GM23338 (cell line): ENCODE results near the gene GLI3. TPM values are rescaled to one million over a fixed set of nuclear protein-coding genes. Genes with fewer than 3 reads are reported as not detected.

Experiments
- ATAC-seq: fragments of 200-7000 bp; cut with Tn5 transposase; 3 replicates; pipeline ENCODE4 v1.9.1; 2020
- DNase-seq: peaks from one replicate; pipeline ENCODE4 v3.0.0-alpha.2; 2015; ENCODE audit warnings: low spot score
- H2AFZ ChIP-seq: fragments of 200-600 bp; sonication (generic); 2 replicates; pipeline ENCODE4 v1.8.0; 2016; ENCODE audit warnings: antibody characterized with exemption, mild to moderate bottlenecking, moderate library complexity
- H3F3A ChIP-seq: fragments of 200-600 bp; sonication (generic); replicated peaks from 2 replicates; pipeline ENCODE4 v1.8.0; 2017; ENCODE audit warnings: antibody characterized with exemption, mixed run types, low read depth
- H3K27ac ChIP-seq: fragments of 200-600 bp; sonication (generic); 2 replicates; pipeline ENCODE4 v1.6.1; 2016; ENCODE audit warnings: low read depth
- H3K27me3 ChIP-seq: fragments of 200-600 bp; sonication (generic); 2 replicates; pipeline ENCODE4 v1.8.0; 2016; ENCODE audit warnings: mild to moderate bottlenecking, mixed run types, moderate library complexity; ENCODE audit not compliant: insufficient read depth
- H3K36me3 ChIP-seq: fragments of 200-600 bp; sonication (generic); 2 replicates; pipeline ENCODE4 v1.8.0; 2016; ENCODE audit warnings: mild to moderate bottlenecking; ENCODE audit not compliant: insufficient read depth
- H3K4me1 ChIP-seq: fragments of 200-600 bp; sonication (generic); 2 replicates; pipeline ENCODE4 v1.8.0; 2016; ENCODE audit warnings: mild to moderate bottlenecking, moderate library complexity; ENCODE audit not compliant: insufficient read depth
- H3K4me2 ChIP-seq: fragments of 200-600 bp; sonication (generic); 2 replicates; pipeline ENCODE4 v1.7.1; 2017; ENCODE audit warnings: mixed run types
- H3K4me3 ChIP-seq: fragments of 200-600 bp; sonication (generic); 2 replicates; pipeline ENCODE4 v1.6.1; 2016; ENCODE audit warnings: mixed run types
- H3K79me2 ChIP-seq: fragments of 200-600 bp; sonication (generic); replicated peaks from 2 replicates; pipeline ENCODE4 v1.8.0; 2017; ENCODE audit warnings: mild to moderate bottlenecking; ENCODE audit not compliant: insufficient read depth
- H3K9me2 ChIP-seq: fragments of 200-600 bp; sonication (generic); 2 replicates; pipeline ENCODE4 v1.8.0; 2017; ENCODE audit not compliant: insufficient read depth
- H4K20me1 ChIP-seq: fragments of 200-600 bp; sonication (generic); replicated peaks from 2 replicates; pipeline ENCODE4 v1.8.0; 2017; ENCODE audit warnings: mild to moderate bottlenecking; ENCODE audit not compliant: insufficient read depth
- H3K27ac Mint-ChIP-seq: 2 replicates; pipeline ENCODE4 v1.8.0; 2020; ENCODE audit warnings: inconsistent platforms, mild to moderate bottlenecking, moderate library complexity, mixed read lengths
- H3K27me3 Mint-ChIP-seq: 3 replicates; pipeline ENCODE4 v1.8.0; 2022; ENCODE audit warnings: low read depth, mild to moderate bottlenecking, moderate library complexity, mixed read lengths, inconsistent platforms; ENCODE audit not compliant: insufficient read depth, poor library complexity
- H3K36me3 Mint-ChIP-seq: 3 replicates; pipeline ENCODE4 v1.8.0; 2021; ENCODE audit warnings: low read depth, mild to moderate bottlenecking, inconsistent platforms, moderate library complexity, mixed read lengths
- H3K4me1 Mint-ChIP-seq: 3 replicates; pipeline ENCODE4 v1.8.0; 2020; ENCODE audit warnings: mild to moderate bottlenecking, inconsistent platforms, mixed read lengths
- H3K4me3 Mint-ChIP-seq: 3 replicates; pipeline ENCODE4 v1.8.0; 2021; ENCODE audit warnings: moderate library complexity, mild to moderate bottlenecking, inconsistent platforms, mixed read lengths
- H3K9me3 Mint-ChIP-seq: 3 replicates; pipeline ENCODE4 v1.8.0; 2020; ENCODE audit warnings: moderate library complexity, mild to moderate bottlenecking, inconsistent platforms, mixed read lengths
- CREB1 ChIP-seq: fragments of 250-450 bp; sonication (Bioruptor Pico); IDR thresholded peaks from 2 replicates; pipeline ENCODE4 v1.5.0; 2020; ENCODE audit warnings: low read depth, mild to moderate bottlenecking, moderate library complexity
- EZH2 ChIP-seq: fragments of 200-600 bp; sonication (generic); IDR thresholded peaks from one replicate; pipeline ENCODE4 v1.8.0; 2017; ENCODE audit warnings: antibody characterized with exemption, mild to moderate bottlenecking, low read depth; ENCODE audit not compliant: unreplicated experiment
- EZH2phosphoT487 ChIP-seq: fragments of 200-600 bp; sonication (generic); IDR thresholded peaks from one replicate; pipeline ENCODE4 v1.8.1; 2018; ENCODE audit warnings: antibody characterized with exemption; ENCODE audit not compliant: unreplicated experiment
- JUNB ChIP-seq: IDR thresholded peaks from one replicate; pipeline ENCODE4 v1.6.1; 2016; ENCODE audit warnings: antibody characterized with exemption; ENCODE audit not compliant: unreplicated experiment
- NANOG ChIP-seq: IDR thresholded peaks from 2 replicates; pipeline ENCODE4 v1.6.1; 2016; ENCODE audit warnings: antibody characterized with exemption, borderline replicate concordance
- STAT1 ChIP-seq: IDR thresholded peaks from one replicate; pipeline ENCODE4 v1.6.1; 2016; ENCODE audit warnings: antibody characterized with exemption; ENCODE audit not compliant: unreplicated experiment
- ZNF114 ChIP-seq: fragments of 250-450 bp; sonication (Bioruptor Pico); IDR thresholded peaks from 2 replicates; pipeline ENCODE4 v1.5.0; 2020; ENCODE audit warnings: mild to moderate bottlenecking, moderate library complexity
- ZNF331 ChIP-seq: fragments of 250-450 bp; sonication (Bioruptor Pico); IDR thresholded peaks from 2 replicates; pipeline ENCODE4 v1.5.0; 2020; ENCODE audit warnings: low read depth, mild to moderate bottlenecking, moderate library complexity
- polyA plus RNA-seq: library from polyadenylated mRNA; unstranded; fragments of >200 nt; fragmentation: Nextera tagmentation; extraction: Ambion mirVana; gene quantifications from 2 replicates; pipeline ENCODE4 v1.2.1, GENCODE V29; 2016
- total RNA-seq: library from RNA; depleted of rRNA; stranded (reverse); fragments of >200 nt; shearing (Covaris generic); gene quantifications from 2 replicates; pipeline ENCODE4 v1.2.3, GENCODE V29; 2014
- TF ChIP-seq, protein P1 (sequence below): fragments of 250-450 bp; sonication (Bioruptor Pico); IDR thresholded peaks from 2 replicates; pipeline ENCODE4 v1.5.0; 2020; ENCODE audit warnings: mild to moderate bottlenecking, moderate library complexity
- TF ChIP-seq, protein P2 (sequence below): IDR thresholded peaks from 2 replicates; pipeline ENCODE4 v1.6.1; 2016; ENCODE audit warnings: antibody characterized with exemption
- TF ChIP-seq, protein P3 (sequence below), 2 experiments: fragments of 200-600 bp in 1 of 2; sonication (generic) in 1 of 2; conservative IDR thresholded peaks; 2 replicates each; pipeline versions ENCODE4 v1.5.1 to v1.6.1; 2016 to 2017; ENCODE audit warnings: antibody characterized with exemption in 2 of 2, low read depth in 2 of 2, mild to moderate bottlenecking in 2 of 2, moderate library complexity in 1 of 2

The GLI3 gene
- total and polyA plus RNA-seq, 2 experiments from 2014 or later: 16.1 to 17.9 TPM

DNA sequence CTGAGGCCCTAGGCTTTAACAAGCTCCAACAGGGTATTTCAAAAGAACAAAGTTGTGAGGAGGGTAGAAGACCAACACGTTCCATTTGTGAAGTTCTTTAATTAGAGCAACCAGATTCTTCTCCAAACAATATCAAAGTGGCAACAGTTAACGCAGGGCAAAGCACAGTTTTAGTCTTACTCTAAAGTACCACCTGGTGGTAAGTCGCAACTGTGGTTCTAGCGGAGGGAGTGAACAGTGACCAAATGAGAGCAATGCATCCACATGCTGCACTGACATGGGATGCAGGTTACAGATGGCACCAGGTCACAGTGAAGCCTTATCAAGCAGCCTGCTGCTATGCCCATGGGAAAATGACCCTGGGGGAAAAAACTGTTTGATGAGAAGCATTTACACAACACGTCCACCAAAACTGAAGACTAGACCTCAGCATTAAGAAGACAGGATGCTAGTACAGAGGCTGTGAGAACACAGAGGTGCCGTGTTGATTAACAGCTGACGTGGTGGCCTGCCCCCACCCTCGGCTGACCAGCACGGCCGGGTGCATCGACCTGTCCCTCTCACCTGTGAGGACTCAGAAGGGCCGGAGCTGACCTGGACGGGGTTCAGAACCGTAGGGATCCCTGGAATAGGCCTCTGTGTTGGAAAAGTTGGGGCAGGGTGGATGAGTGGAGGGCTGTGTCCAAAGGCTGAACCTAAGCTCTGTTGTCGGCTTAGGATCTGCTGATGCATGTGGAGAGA, 211.2 kb downstream of the GLI3 start:
- Histone ChIP-seq H3K36me3 (peaks cover 5% of the 10 kb centered on the region; the same call in 1 of the 2 replicates), H3K27ac (no peak overlapping the region), H2AFZ (no peak overlapping the region), H3K4me2 (no peak overlapping the region), H3F3A (no peaks in the 10 kb centered on the region), H3K79me2 (no peaks in the 10 kb centered on the region), H3K9me2 (no peaks in the 10 kb centered on the region), H4K20me1 (no peaks in the 10 kb centered on the region), H3K4me1 (peaks cover 26% of the 10 kb centered on the region), H3K4me3 (no peak overlapping the region), H3K27me3 (no peaks in the 10 kb centered on the region)
- TF ChIP-seq ZNF331 (CRISPR knock-in tag) (no peak), JUNB (no peak), ZNF114 (no peak), CREB1 (CRISPR knock-in tag) (no peak), STAT1 (no peak), EZH2phosphoT487 (no peak)
- Mint-ChIP-seq H3K9me3 (no peaks in the 10 kb centered on the region), H3K27ac (no peak overlapping the region), H3K4me1 (peaks cover 77% of the 10 kb centered on the region), H3K4me3 (no peak overlapping the region), H3K27me3 (peaks cover 10% of the 10 kb centered on the region), H3K36me3 (peaks cover 16% of the 10 kb centered on the region)
- ATAC-seq (no peak), DNase-seq (no peak)

DNA sequence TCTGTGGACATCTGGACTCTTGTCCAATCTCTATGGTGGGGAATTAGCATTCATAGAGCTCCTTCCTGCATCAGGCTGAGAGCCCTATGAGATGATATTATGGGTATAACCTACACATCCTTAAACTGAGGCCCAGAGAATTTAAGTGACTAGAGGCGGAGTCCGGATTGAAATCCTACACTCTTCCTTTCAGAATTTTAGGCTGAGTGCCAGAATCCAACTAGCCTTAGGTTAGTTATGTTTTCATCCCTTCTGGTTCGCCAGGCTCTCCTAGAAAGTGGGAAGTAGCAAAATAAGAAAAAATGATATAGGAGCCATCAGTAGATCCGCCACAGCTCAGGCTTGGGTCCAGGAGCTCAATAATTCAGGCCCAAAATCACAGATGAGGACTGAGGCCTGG, 212.5 kb downstream of the GLI3 start:
- no peaks in the 10 kb centered on the region for H3K79me2 ChIP-seq
- no peaks in the 10 kb centered on the region for H3K9me3 Mint-ChIP-seq
- DNase-seq (no peak), ATAC-seq (no peak)
- TF ChIP-seq ZNF331 (CRISPR knock-in tag) (no peak), NANOG (no peak), EZH2 (no peak)
- TF ChIP-seq, protein P1, sequence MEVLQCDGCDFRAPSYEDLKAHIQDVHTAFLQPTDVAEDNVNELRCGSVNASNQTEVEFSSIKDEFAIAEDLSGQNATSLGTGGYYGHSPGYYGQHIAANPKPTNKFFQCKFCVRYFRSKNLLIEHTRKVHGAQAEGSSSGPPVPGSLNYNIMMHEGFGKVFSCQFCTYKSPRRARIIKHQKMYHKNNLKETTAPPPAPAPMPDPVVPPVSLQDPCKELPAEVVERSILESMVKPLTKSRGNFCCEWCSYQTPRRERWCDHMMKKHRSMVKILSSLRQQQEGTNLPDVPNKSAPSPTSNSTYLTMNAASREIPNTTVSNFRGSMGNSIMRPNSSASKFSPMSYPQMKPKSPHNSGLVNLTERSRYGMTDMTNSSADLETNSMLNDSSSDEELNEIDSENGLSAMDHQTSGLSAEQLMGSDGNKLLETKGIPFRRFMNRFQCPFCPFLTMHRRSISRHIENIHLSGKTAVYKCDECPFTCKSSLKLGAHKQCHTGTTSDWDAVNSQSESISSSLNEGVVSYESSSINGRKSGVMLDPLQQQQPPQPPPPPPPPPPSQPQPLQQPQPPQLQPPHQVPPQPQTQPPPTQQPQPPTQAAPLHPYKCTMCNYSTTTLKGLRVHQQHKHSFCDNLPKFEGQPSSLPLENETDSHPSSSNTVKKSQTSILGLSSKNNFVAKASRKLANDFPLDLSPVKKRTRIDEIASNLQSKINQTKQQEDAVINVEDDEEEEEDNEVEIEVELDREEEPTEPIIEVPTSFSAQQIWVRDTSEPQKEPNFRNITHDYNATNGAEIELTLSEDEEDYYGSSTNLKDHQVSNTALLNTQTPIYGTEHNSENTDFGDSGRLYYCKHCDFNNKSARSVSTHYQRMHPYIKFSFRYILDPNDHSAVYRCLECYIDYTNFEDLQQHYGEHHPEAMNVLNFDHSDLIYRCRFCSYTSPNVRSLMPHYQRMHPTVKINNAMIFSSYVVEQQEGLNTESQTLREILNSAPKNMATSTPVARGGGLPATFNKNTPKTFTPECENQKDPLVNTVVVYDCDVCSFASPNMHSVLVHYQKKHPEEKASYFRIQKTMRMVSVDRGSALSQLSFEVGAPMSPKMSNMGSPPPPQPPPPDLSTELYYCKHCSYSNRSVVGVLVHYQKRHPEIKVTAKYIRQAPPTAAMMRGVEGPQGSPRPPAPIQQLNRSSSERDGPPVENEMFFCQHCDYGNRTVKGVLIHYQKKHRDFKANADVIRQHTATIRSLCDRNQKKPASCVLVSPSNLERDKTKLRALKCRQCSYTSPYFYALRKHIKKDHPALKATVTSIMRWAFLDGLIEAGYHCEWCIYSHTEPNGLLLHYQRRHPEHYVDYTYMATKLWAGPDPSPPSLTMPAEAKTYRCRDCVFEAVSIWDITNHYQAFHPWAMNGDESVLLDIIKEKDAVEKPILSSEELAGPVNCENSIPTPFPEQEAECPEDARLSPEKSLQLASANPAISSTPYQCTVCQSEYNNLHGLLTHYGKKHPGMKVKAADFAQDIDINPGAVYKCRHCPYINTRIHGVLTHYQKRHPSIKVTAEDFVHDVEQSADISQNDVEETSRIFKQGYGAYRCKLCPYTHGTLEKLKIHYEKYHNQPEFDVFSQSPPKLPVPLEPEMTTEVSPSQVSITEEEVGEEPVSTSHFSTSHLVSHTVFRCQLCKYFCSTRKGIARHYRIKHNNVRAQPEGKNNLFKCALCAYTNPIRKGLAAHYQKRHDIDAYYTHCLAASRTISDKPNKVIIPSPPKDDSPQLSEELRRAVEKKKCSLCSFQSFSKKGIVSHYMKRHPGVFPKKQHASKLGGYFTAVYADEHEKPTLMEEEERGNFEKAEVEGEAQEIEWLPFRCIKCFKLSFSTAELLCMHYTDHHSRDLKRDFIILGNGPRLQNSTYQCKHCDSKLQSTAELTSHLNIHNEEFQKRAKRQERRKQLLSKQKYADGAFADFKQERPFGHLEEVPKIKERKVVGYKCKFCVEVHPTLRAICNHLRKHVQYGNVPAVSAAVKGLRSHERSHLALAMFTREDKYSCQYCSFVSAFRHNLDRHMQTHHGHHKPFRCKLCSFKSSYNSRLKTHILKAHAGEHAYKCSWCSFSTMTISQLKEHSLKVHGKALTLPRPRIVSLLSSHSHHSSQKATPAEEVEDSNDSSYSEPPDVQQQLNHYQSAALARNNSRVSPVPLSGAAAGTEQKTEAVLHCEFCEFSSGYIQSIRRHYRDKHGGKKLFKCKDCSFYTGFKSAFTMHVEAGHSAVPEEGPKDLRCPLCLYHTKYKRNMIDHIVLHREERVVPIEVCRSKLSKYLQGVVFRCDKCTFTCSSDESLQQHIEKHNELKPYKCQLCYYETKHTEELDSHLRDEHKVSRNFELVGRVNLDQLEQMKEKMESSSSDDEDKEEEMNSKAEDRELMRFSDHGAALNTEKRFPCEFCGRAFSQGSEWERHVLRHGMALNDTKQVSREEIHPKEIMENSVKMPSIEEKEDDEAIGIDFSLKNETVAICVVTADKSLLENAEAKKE (CRISPR knock-in tag): no peak
- TF ChIP-seq, protein P2, sequence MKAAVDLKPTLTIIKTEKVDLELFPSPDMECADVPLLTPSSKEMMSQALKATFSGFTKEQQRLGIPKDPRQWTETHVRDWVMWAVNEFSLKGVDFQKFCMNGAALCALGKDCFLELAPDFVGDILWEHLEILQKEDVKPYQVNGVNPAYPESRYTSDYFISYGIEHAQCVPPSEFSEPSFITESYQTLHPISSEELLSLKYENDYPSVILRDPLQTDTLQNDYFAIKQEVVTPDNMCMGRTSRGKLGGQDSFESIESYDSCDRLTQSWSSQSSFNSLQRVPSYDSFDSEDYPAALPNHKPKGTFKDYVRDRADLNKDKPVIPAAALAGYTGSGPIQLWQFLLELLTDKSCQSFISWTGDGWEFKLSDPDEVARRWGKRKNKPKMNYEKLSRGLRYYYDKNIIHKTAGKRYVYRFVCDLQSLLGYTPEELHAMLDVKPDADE: no peak
- TF ChIP-seq, protein P3, sequence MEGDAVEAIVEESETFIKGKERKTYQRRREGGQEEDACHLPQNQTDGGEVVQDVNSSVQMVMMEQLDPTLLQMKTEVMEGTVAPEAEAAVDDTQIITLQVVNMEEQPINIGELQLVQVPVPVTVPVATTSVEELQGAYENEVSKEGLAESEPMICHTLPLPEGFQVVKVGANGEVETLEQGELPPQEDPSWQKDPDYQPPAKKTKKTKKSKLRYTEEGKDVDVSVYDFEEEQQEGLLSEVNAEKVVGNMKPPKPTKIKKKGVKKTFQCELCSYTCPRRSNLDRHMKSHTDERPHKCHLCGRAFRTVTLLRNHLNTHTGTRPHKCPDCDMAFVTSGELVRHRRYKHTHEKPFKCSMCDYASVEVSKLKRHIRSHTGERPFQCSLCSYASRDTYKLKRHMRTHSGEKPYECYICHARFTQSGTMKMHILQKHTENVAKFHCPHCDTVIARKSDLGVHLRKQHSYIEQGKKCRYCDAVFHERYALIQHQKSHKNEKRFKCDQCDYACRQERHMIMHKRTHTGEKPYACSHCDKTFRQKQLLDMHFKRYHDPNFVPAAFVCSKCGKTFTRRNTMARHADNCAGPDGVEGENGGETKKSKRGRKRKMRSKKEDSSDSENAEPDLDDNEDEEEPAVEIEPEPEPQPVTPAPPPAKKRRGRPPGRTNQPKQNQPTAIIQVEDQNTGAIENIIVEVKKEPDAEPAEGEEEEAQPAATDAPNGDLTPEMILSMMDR (conservative IDR thresholded peaks at IDR 0.05; ENCODE audit: low read depth in 2 of 2): no peak
- peaks cover 26% of the 10 kb centered on the region for H3K4me1 ChIP-seq
- H3K4me3 ChIP-seq: no peak overlapping the region
- no peak overlapping the region for H3K4me3 Mint-ChIP-seq
- peaks cover 5% of the 10 kb centered on the region; the same call in 1 of the 2 replicates for H3K36me3 ChIP-seq
- no peak overlapping the region for H3K27ac ChIP-seq
- H3F3A ChIP-seq: no peaks in the 10 kb centered on the region
- no peaks in the 10 kb centered on the region for H3K9me2 ChIP-seq
- peaks cover 70% of the 10 kb centered on the region for H3K4me1 Mint-ChIP-seq
- H3K27ac Mint-ChIP-seq: no peak overlapping the region
- peaks cover 4% of the 10 kb centered on the region for H3K27me3 Mint-ChIP-seq
- peaks cover 9% of the 10 kb centered on the region; the same call in 1 of the 3 replicates for H3K36me3 Mint-ChIP-seq
- H3K4me2 ChIP-seq: no peak overlapping the region
- H2AFZ ChIP-seq: no peak overlapping the region
- no peaks in the 10 kb centered on the region for H4K20me1 ChIP-seq
- no peaks in the 10 kb centered on the region for H3K27me3 ChIP-seq
